Kidney (tissue), 14 donors: ENCODE results near the gene AHCTF1. TPM values are rescaled to one million over a fixed set of nuclear protein-coding genes. Genes with fewer than 3 reads are reported as not detected.
A peak's percentile ranks its signal among the peaks of the same experiment; 100 is the strongest.

ENCODE experiments used
- DNase-seq, 5 donors: peaks; one replicate each; pipeline ENCODE4 v3.0.0-alpha.2; 2013 to 2020
- FAIRE-seq: peaks from 2 replicates; lab custom pipeline; 2012; peaks lifted over from hg19 to GRCh38; lab: Jason Lieb, UNC
- H3K27ac ChIP-seq, 2 donors: one replicate each; pipeline ENCODE4 v1.7.0; 2013; ENCODE audit warnings: low read depth in 2 of 2, low read length in 2 of 2, inconsistent platforms in 1 of 2
- H3K27me3 ChIP-seq: one replicate; pipeline ENCODE4 v1.7.1; 2013; ENCODE audit warnings: low read length, inconsistent platforms; ENCODE audit not compliant: control insufficient read depth, insufficient read depth
- H3K36me3 ChIP-seq, 3 donors: one replicate each; pipeline versions ENCODE4 v1.7.0 to v1.7.1; 2013; ENCODE audit warnings: low read length in 3 of 3, control low read depth in 1 of 3, inconsistent platforms in 1 of 3; ENCODE audit not compliant: insufficient read depth in 3 of 3, control insufficient read depth in 2 of 3
- H3K4me1 ChIP-seq, 3 donors: one replicate each; pipeline versions ENCODE4 v1.7.0 to v1.7.1; 2013; ENCODE audit warnings: low read length in 3 of 3, inconsistent platforms in 1 of 3, low read depth in 1 of 3; ENCODE audit not compliant: control insufficient read depth in 2 of 3, insufficient read depth in 2 of 3
- H3K4me3 ChIP-seq, 3 donors: one replicate each; pipeline versions ENCODE4 v1.7.0 to v1.8.1; 2013; ENCODE audit warnings: low read length in 3 of 3, control low read depth in 1 of 3, inconsistent platforms in 1 of 3
- H3K9ac ChIP-seq, 3 donors: one replicate each; pipeline versions ENCODE4 v1.7.0 to v1.7.1; 2013; ENCODE audit warnings: low read length in 3 of 3, control low read depth in 1 of 3, inconsistent platforms in 1 of 3
- H3K9me3 ChIP-seq, 3 donors: one replicate each; pipeline versions ENCODE4 v1.7.0 to v1.7.1; 2013; ENCODE audit warnings: low read length in 3 of 3, control low read depth in 1 of 3, inconsistent platforms in 1 of 3; ENCODE audit not compliant: control insufficient read depth in 2 of 3, insufficient read depth in 1 of 3
- CTCF ChIP-seq: IDR thresholded peaks from 3 replicates; pipeline ENCODE4 v1.5.1; 2012; ENCODE audit warnings: mild to moderate bottlenecking, moderate library complexity, borderline replicate concordance; ENCODE audit not compliant: insufficient read depth; ENCODE audit errors: extremely low read depth
- intact Hi-C: fragments of 100-400 bp; cut with DNase I; formaldehyde crosslinking; loops from one replicate; pipeline ENCODE4 v1.11.1; 2022
- polyA plus RNA-seq: library from polyadenylated mRNA; stranded (reverse); fragments of 350-450 nt; fragmentation: Illumina TruSeq; extraction: RNeasy Lipid Tissue Mini Kit (QIAGEN cat#74804); gene quantifications from one replicate; pipeline ENCODE4 v1.2.3, GENCODE V29; 2014; ENCODE audit warnings: low read depth, low replicate concordance; ENCODE audit not compliant: insufficient read depth
- total RNA-seq: library from RNA; stranded (reverse); fragmentation: NEBNext Ultra II Directional; extraction: Animal tissue kit (Norgen Biotek cat#: 25700); gene quantifications from one replicate; pipeline ENCODE4 v1.2.1, GENCODE V29; 2021
- donor health status: control.
- donor health status: control.
- donor health status: control.
- donor health status: control.
- donor health status: control.
- donor health status: DM: yes; HTN: yes; CAD: no.
- donor health status: Normal renal cell carcinoma (clear cell type).

AHCTF1 gene
- total and polyA plus RNA-seq, 2 donors from 2014 or later = 5.2 to 30.1 TPM

DNA sequence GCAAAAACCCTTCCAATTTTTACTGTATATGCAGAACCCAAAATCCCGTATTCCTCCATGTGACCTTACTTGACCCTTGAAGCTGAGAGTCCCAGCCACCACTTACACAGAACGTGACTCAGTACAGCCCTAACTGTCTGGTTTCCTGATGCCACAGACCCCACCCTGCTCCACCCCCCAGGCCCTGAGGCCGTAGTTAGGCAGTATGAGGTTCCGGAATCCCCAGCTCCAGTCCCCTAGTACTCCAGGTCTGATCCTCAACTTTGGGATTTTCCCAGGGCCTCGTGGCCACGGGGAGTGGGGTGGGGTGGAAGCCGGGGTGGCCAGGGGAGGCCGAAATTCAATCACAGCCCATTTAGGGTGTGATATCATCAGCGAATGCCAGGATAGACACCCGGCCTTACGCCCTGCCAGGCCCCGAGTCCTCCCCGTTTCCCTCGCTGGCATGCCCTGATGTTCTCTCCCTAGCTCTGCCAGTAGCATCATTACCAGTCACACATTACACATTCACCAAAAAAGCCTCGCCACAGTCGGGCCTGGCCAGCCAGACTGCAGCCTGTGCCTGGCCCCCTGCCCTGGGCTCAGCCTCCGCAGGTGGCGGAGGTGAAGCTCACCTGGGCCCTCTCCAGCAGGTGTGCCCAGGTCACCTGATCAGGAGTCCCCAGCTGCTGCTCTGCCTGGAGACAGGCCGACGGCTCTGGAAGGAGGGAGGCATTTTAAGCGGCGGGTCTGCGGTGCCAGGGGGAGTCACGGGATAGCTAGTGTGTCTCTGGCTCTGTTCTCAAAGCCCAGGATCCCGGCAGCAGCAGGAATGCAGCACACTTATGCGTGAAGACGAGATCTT lies 136.7 kb downstream of the AHCTF1 start:
- Histone ChIP-seq H3K9me3 (no peaks in the 10 kb centered on the region), H3K4me1 (no peaks in the 10 kb centered on the region), H3K27ac (no peak overlapping the region), H3K27me3 (no peaks in the 10 kb centered on the region), H3K9ac (no peak overlapping the region), H3K4me3 (no peak overlapping the region), H3K36me3 (no peaks in the 10 kb centered on the region)
- DNase-seq (peak in 1 of 5 donors; percentile 53), FAIRE-seq (no peak)
- TF ChIP-seq CTCF = no peak
- intact Hi-C loops = no loop called here

- intact Hi-C loops = no loop called here
- Histone ChIP-seq H3K4me3 (no peak overlapping the region), H3K4me1 (no peaks in the 10 kb centered on the region), H3K9ac (no peak overlapping the region), H3K27ac (no peak overlapping the region), H3K27me3 (no peaks in the 10 kb centered on the region), H3K9me3 (no peaks in the 10 kb centered on the region), H3K36me3 (no peaks in the 10 kb centered on the region)
- FAIRE-seq (no peak), DNase-seq (peak; percentile 20 to 59 (median 42))
- no peak for TF ChIP-seq CTCF
These were observed 137.5 kb downstream of the AHCTF1 start for GRCh38 chr1:246794048-246794827.

DNA sequence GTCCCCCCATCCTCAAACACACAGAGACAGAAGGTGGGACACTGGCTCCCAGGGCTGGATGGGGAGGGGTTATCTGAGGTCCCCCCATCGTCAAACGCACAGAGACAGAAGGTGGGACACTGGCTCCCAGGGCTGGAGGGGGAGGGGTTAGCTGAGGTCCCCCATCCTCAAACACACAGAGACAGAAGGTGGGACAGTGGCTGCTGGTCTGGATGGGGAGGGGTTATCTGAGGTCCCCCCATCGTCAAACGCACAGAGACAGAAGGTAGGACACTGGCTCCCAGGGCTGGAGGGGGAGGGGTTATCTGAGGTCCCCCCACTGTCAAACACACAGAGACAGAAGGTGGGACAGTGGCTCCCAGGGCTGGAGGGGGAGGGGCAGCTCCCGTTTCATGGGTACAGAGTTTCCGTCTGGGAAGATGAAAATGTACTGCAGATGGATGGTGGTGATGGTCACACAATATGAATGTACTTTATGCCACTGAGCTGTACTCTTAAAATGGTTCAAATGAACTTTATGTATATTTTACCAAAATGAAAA lies 138.3 kb downstream of the AHCTF1 start:
- H3K27me3 ChIP-seq = no peaks in the 10 kb centered on the region
- no peak overlapping the region for H3K4me3 ChIP-seq
- H3K9ac ChIP-seq = no peak overlapping the region
- no peak overlapping the region for H3K27ac ChIP-seq
- H3K4me1 ChIP-seq = no peaks in the 10 kb centered on the region
- DNase-seq (peak in 2 of 5 donors; percentile 34 to 56), FAIRE-seq (no peak)
- intact Hi-C loops = no loop called here
- H3K36me3 ChIP-seq = no peaks in the 10 kb centered on the region
- TF ChIP-seq CTCF = no peak
- no peaks in the 10 kb centered on the region for H3K9me3 ChIP-seq
